CD4-positive, alpha-beta T cell treated with Interleukin-17A for 4 hours (primary cell): ENCODE measurements around the gene DPH6.
"Not testable (repeated sequence)": the region's sequence is repeated elsewhere in the genome, so short reads cannot be mapped to it uniquely, and the experiment has no call there.

Source experiments
- DNase-seq: peaks from one replicate; pipeline ENCODE4 v3.0.0-alpha.2; 2020; ENCODE audit warnings: mixed read lengths

The DPH6 gene

GRCh38 chr15:35484231-35484945 lies 61.6 kb downstream of the DPH6 start:
- no peak for DNase-seq

- DNase-seq, result no peak
Measured at GRCh38 chr15:35481992-35482391, 64.0 kb downstream of the DPH6 start.

GRCh38 chr15:35481064-35481463 lies 64.9 kb downstream of the DPH6 start:
- no peak for DNase-seq

GRCh38 chr15:35479423-35479822 lies 66.5 kb downstream of the DPH6 start:
- DNase-seq, result no peak

- DNase-seq, result no peak
Measured at GRCh38 chr15:35477312-35478262, 68.4 kb downstream of the DPH6 start.

GRCh38 chr15:35471024-35471423 lies 74.9 kb downstream of the DPH6 start:
- no peak for DNase-seq

- DNase-seq, result no peak
Measured at GRCh38 chr15:35470441-35470840, 75.5 kb downstream of the DPH6 start.

GRCh38 chr15:35466476-35466875 lies 79.5 kb downstream of the DPH6 start:
- DNase-seq, result no peak

- DNase-seq, result no peak
Measured at GRCh38 chr15:35465783-35466182, 80.2 kb downstream of the DPH6 start.

GRCh38 chr15:35460616-35461015 lies 85.3 kb downstream of the DPH6 start:
- DNase-seq, result no peak

- DNase-seq, result no peak
Measured at GRCh38 chr15:35458176-35458856, 87.6 kb downstream of the DPH6 start.

- no peak for DNase-seq
Measured at GRCh38 chr15:35455201-35455600, 90.8 kb downstream of the DPH6 start.

GRCh38 chr15:35450492-35450891 lies 95.5 kb downstream of the DPH6 start:
- DNase-seq, result no peak

GRCh38 chr15:35448294-35448693 lies 97.7 kb downstream of the DPH6 start:
- DNase-seq, result no peak

GRCh38 chr15:35445891-35446290 lies 100.1 kb downstream of the DPH6 start:
- DNase-seq, result no peak

GRCh38 chr15:35444557-35445204 lies 101.3 kb downstream of the DPH6 start:
- no peak for DNase-seq

GRCh38 chr15:35443376-35443775 lies 102.6 kb downstream of the DPH6 start:
- no peak for DNase-seq

GRCh38 chr15:35442742-35443141 lies 103.2 kb downstream of the DPH6 start:
- no peak for DNase-seq

- not testable (repeated sequence) for DNase-seq
Measured at GRCh38 chr15:35441279-35441678, 104.7 kb downstream of the DPH6 start.

GRCh38 chr15:35440265-35440664 lies 105.7 kb downstream of the DPH6 start:
- no peak for DNase-seq

- DNase-seq, result no peak
Measured at GRCh38 chr15:35439291-35439690, 106.7 kb downstream of the DPH6 start.

- DNase-seq, result no peak
Measured at GRCh38 chr15:35437157-35437556, 108.8 kb downstream of the DPH6 start.

- DNase-seq, result no peak
Measured at GRCh38 chr15:35436422-35436821, 109.5 kb downstream of the DPH6 start.
